ENCODE results near the gene GLCCI1.
A peak's percentile ranks its signal among the peaks of the same experiment; 100 is the strongest.

GLCCI1 gene

DNA sequence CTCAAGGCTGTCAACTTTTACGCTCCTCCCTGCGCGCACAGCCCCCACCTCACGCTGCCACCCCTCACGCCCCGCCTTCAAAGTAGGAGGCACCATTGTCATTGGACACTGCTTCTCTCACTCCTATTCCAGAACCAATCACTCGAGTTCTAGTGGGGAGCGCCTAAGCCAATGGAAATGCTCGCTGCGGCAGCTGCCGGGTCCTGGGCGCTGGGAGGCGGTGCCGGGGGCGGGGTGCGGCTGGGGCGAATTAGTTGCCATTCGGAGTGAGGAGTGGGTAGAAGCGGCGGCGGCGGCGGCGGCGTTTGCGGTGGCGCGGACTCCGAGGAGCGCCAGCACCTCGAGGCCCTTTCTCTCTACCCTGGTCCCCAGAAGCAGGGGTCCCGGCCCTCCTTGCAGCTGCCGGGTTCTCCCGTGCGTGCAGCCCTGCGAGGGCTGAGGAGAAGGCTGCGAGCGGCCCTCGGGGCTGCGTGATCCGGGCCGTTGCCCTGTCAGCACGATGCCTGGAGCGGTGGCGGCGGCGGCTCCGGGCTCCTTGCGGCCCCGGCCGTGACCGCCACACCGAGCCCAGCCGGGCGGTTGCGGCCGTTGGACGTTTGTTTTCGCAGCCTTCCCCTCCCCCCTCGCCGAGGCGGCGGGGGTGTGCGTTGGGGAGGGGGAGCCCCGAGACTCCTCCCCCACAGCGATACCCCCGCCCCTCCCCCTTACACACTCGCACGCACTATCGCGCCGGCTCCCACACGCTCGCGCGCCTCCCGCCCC is at the start of gene GLCCI1:
Gene GLCCI1, plus strand, starts transcription at position 253 of the 762 bp plus-strand sequence. CDS start 555 bp downstream, outside the sequence.
- DNase-seq: peak; percentile 95

DNA sequence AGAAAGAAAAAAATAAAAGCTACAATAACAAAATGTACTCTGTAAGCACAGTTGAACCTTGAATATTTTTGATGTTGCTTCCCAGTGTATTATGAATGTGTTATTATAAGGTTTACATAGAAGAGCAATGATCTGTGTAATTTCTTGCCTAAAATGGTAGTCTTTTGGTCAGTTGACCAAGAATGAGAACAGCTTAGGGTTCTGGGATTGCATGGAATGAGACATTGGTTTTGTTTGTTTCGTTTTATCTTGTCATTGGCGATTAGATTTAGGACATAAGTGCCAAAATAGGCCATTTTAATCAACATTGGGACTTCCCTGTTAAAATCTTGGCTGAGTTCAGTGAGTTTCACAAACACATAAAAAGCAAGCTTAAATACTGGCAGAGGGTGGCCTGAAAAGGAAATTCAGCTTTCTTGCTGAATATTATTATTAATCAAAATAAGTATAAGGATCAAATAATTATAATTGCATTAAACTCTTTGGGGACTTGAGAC is 49.1 kb upstream of the GLCCI1 start:
- DNase-seq: no peak

- DNase-seq: no peak
Observed at GRCh38 chr7:7920056-7920455, 48.5 kb upstream of the GLCCI1 start.

GRCh38 chr7:7920481-7920880 is 48.1 kb upstream of the GLCCI1 start:
- no peak for DNase-seq

DNA sequence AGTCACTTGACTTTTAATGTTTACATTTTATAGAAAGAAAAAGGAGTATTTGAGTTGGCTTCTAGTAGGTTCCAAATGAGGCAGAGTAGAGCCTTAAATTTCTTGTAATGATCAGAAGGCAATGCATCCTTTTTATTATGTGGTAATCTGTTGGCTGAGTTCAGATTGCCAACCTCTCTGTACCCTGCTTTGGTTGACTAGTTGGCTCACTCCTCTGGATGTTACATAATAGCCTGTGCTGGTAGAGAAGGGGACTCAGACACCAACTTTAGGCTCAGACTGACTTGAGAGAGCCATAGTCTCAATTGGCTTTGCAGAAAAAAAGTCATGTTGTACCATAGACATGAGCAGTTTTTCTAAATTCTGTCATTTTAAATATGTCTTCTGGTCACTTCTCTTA is 46.8 kb upstream of the GLCCI1 start:
- no peak for DNase-seq

DNA sequence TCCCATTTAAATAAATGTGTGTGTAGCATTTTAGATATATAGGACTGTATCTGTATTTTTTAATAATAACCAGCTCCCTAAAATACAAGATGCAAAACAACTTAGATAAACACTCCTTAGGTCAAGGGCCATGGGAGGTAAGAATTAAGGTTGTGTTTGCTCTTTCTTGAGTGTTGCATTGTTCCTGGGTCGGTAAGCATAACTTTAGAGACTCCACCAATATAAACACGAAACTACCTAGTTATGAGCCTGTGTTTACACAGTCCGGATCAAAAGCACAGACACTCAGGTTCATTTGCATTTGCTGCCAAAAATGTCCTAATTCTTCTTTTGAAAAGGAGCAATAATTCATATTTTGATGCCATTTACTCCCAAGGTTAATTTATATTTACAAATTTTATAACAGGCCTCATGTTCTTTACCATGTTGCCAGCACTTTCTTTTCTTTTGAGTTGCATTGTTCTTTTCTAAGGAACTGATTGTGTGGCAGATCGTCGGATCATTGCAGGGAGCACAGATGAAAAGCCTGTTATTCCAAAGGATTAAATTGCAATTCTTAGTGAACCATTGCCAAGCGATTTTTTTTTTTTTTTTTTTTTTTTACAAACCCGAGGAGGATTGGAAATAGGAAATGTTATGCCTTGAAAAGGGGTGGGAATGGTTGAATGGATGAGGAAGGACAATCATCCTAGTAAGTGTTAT is 45.8 kb upstream of the GLCCI1 start:
- no peak for DNase-seq

DNA sequence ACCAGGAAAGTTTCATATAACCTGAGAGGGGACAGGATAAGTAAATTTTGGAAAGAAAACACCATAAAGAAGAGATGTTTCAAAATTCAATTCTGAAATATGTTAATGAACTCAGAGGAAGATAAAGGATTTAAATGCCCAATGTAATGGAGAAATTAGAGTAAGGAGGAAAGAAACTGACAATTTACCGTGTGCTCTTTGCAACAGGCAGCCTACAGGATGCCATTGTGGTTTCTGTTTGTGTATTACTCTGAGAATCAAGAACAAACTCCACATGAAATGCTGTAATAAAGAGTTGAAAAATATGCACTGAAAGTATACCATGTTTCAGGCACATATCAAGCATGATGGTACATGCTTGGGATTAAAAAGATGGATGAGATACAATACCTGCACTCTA is 44.8 kb upstream of the GLCCI1 start:
- no peak for DNase-seq

DNA sequence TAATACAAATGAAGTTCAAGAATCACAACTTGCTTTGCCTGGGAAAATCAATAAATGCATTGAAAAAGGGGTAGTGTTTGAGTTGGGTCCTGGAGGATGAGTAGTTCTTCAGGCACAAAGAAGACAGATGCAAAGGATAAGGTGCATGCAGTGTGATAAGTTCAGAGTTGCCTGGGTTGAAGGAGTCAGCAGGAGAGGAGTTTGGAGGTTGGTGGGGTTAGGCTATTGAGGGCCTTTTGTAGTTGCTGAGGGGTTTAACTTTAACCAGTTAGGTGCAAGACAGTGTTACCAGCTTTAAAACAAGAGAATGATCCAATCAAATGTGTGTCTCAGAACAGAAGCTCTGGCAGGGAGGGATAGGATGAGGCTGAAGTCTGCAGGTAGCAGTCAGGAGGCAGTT is 44.3 kb upstream of the GLCCI1 start:
- no peak for DNase-seq

DNA sequence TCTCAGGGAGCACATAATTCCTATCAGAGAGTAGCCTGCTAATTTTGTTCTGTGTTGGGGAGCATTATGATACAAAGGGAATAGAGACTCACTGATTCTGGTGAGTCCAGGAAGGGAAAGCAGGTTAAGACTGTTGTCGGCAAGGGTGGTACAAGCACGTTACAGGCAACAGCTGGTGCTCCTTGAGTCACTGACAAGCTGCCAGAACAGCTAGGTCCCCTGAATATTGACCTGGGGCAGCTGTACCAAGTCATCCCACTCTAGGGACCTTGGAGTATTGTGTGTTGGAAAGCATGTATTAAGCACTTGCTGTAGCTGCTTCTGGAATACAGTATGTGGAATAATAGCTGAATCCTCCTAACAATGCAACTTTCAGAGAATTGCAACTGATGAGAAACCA is 37.0 kb upstream of the GLCCI1 start:
- DNase-seq: no peak

- DNase-seq: no peak
Observed at GRCh38 chr7:7932553-7932952, 36.0 kb upstream of the GLCCI1 start.

DNA sequence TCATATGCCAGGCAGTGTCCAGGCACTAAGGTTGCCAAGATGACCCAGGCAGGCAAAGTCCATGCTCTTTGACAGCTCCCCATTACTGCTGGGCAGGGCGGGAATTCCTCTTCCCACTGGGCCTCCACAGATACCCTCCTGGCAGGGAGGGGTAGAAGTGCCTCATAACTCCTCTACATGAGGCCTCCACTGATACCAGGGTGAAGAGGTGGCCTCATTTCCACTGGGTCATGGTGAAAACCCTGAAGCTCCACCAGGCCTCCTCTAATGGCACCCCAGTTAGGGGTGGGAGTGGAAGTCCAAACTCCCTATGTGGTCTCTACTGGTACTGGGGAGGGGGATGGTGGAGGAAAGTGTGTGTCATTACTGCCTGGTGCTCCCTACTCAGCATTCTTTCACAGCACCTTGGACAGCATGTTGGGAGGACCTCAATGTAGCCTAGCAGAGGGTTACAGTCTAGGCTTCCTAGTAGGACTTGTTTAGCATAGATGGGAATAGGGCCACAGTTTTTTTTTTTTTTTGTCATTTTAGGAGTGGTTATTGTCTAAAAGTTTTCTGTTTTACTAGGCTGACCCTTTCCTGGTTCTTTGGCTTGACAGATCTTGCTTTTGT is 34.6 kb upstream of the GLCCI1 start:
- no peak for DNase-seq

GRCh38 chr7:7934945-7935344 is 33.7 kb upstream of the GLCCI1 start:
- DNase-seq: no peak

DNA sequence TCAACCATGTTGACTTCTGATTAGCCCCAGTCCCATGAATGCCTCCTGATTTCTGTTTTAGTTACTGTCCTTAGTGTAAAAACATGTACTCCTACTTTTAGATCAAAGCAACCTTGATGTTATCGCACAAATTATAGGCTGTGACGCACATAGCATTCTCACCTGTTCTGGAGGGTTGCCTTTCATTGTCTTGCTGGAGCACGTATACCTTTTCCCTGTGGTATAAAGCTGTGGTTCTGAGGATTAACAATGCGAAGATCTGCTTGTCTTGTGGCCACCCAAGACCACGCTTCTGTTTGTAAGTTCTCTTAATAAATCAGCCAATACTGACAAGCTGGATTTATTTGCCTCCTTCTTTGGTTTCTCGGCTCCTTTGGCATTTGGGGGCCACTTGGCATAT is 30.1 kb upstream of the GLCCI1 start:
- DNase-seq: no peak

GRCh38 chr7:7943951-7944350 is 24.6 kb upstream of the GLCCI1 start:
- no peak for DNase-seq

- DNase-seq: no peak
Observed at GRCh38 chr7:7944619-7945282, 23.8 kb upstream of the GLCCI1 start.

DNA sequence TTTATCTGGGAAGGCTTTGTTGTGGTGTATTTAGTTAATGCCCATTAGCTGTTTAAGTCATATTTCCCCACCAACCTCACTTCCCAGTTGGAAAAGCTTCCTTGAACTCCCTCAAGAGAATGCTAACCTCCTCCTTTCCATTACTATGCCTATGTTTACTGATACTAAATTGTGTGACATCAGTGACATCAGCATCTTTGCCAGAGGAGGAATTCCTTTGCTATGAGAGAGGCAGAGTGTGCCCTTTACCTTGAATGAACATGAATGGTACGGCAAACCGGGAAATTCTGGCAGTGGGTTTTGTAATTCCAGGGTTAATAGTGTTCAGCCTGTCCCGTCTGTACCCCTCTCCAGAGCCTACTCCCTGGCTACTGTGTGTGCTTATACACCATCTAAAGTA is 22.1 kb upstream of the GLCCI1 start:
- no peak for DNase-seq

GRCh38 chr7:7948232-7948631 is 20.4 kb upstream of the GLCCI1 start:
- no peak for DNase-seq

DNA sequence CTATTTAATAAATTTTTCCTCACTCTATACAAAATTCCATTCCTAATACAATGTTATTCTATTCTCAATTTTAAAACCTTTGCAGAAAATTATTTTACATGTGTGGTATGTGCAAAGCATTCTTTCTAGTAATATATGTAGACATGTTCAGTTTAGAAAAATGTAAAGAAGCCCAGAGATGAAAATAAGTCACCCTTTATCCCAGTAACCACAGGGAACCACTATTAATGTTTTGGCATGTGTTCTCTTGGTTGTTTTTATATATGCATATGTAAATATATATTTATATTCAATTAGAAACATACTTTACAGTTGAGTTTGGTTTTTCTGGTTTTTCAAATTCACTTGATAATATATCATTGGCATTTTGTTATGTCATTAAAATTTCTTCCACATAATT is 14.8 kb upstream of the GLCCI1 start:
- DNase-seq: no peak

DNA sequence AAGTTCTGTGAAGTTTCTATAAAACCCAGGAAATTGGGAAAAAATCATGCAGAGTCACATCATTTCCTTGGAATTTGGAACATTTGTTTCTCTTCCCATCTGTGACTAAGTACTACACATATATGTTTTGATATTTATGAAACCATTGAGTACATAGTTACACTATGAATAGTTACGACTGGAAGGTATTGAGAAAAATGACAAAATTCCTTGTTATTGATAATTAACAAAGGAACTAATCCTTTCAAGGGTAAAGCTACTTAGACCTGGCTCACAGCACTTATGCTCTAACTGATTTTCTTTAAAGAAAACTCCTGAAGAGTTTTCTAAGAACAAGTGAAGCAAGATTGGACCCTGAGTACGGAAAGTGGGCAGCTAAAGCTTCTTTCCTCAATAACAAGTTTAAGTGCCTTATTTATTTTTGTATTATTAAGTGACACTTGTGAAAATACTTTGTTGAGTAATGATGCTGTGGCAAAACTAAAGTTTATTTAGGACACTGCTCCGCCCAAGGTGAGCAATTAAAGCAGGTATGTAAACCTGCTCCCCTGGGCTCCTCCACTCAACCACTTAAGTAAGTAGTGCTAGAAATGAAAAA is 12.0 kb upstream of the GLCCI1 start:
- peak; percentile 75 for DNase-seq

DNA sequence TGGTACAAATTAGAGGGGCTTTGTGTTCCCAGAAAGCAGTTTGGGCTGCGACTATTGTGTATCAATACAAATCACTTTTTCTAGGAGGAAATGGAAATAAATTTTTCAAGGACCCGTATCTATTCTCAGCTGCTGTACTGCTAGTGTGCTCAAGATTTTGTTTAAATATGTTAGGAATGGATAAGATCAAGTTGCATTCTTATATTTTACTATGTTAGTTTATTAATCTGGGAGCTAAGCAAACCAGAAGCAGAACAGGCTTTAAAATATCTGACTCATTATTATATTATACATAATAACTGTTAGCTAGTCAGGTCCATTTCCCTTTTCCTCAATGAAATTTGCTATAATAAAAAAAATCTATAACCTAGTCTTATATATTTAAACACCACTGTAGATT is 11.1 kb upstream of the GLCCI1 start:
- DNase-seq: no peak

DNA sequence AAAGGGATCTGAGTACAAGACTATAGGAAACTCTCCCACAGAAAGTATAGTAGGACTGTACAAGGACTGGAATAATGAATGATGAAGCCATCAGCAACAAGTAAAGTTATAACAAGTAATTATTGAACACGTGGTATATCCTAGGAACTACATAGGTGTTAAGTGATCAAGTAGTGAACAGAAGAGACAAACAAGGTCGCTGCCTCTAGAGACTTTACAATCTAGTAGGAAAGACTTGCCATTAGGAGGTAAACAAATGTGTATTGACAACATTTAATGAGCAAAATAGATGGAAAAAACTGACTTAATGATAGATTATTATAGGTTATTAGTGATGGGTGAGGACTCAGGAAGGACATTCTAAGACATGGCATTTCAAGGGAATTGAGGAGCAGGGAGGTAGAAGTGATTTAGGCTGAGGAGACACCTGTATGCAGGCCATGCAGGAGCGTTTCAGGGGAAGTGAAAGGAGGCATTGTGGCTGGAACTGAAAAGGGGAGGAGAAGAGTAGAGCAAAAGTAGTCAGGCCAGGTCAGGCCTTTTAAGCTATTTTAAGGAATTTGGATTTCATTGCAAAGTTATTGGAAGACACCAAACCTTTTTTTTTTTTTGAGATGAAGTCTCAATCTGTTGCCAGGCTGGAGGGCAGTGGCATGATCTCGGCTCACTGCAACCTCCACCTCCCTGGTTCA is 8.5 kb upstream of the GLCCI1 start:
- DNase-seq: no peak

DNA sequence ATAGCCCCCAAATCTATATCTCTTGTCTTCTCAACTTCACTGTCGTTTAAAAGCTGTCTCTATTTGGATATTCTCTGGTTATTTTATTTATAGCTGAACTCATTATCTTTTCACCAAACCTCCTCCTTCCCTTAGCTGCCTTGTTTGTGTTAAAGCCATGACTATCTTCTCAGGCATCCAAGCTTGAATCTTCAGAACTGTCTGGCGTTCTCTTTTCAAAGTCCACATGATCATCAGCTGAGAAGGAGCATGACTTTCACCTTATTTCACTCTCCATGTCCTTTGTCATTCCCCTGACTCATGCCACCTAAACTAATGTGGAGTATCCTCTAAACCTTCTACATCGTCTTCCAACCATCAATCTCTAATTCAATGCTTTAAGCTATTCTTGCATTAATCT is 5.7 kb upstream of the GLCCI1 start:
- no peak for DNase-seq
